ENCODE results near the gene CSGALNACT2.

The CSGALNACT2 gene

GRCh38 chr10:43125881-43126731 lies 12.1 kb upstream of the CSGALNACT2 start:
- Histone ChIP-seq H3K27me3 (ENCODE audit: insufficient read depth, low read length) (no peaks in the 10 kb centered on the region), H3K36me3 (ENCODE audit: insufficient read depth, low read length) (no peaks in the 10 kb centered on the region), H3K4me3 (ENCODE audit: low read depth, low read length) (no peak overlapping the region), H3K27ac (ENCODE audit: low read depth, low read length) (no peak overlapping the region), H3K4me1 (ENCODE audit: control insufficient read depth, insufficient read depth, low read length, unreplicated experiment) (peaks cover 13% of the 10 kb centered on the region), H3K79me2 (ENCODE audit: control insufficient read depth, insufficient read depth, low read length, unreplicated experiment) (no peaks in the 10 kb centered on the region), H2AFZ (ENCODE audit: low read length, unreplicated experiment) (no peak overlapping the region)

GRCh38 chr10:43126759-43127424 lies 11.4 kb upstream of the CSGALNACT2 start:
- no peak overlapping the region for H2AFZ ChIP-seq (ENCODE audit: low read length, unreplicated experiment)
- no peak overlapping the region for H3K27ac ChIP-seq (ENCODE audit: low read depth, low read length)
- H3K27me3 ChIP-seq (ENCODE audit: insufficient read depth, low read length), result no peaks in the 10 kb centered on the region
- H3K4me3 ChIP-seq (ENCODE audit: low read depth, low read length), result no peak overlapping the region
- no peaks in the 10 kb centered on the region for H3K36me3 ChIP-seq (ENCODE audit: insufficient read depth, low read length)
- H3K4me1 ChIP-seq (ENCODE audit: control insufficient read depth, insufficient read depth, low read length, unreplicated experiment), result peaks cover 12% of the 10 kb centered on the region
- no peaks in the 10 kb centered on the region for H3K79me2 ChIP-seq (ENCODE audit: control insufficient read depth, insufficient read depth, low read length, unreplicated experiment)

GRCh38 chr10:43127442-43127841 lies 10.8 kb upstream of the CSGALNACT2 start:
- Histone ChIP-seq H3K79me2 (ENCODE audit: control insufficient read depth, insufficient read depth, low read length, unreplicated experiment) (no peaks in the 10 kb centered on the region), H3K27me3 (ENCODE audit: insufficient read depth, low read length) (no peaks in the 10 kb centered on the region), H3K4me1 (ENCODE audit: control insufficient read depth, insufficient read depth, low read length, unreplicated experiment) (peaks cover 12% of the 10 kb centered on the region), H3K36me3 (ENCODE audit: insufficient read depth, low read length) (no peaks in the 10 kb centered on the region), H2AFZ (ENCODE audit: low read length, unreplicated experiment) (no peak overlapping the region), H3K27ac (ENCODE audit: low read depth, low read length) (no peak overlapping the region), H3K4me3 (ENCODE audit: low read depth, low read length) (no peak overlapping the region)

GRCh38 chr10:43128331-43128730 lies 9.9 kb upstream of the CSGALNACT2 start:
- Histone ChIP-seq H3K79me2 (ENCODE audit: control insufficient read depth, insufficient read depth, low read length, unreplicated experiment) (no peaks in the 10 kb centered on the region), H3K36me3 (ENCODE audit: insufficient read depth, low read length) (no peaks in the 10 kb centered on the region), H2AFZ (ENCODE audit: low read length, unreplicated experiment) (no peak overlapping the region), H3K4me3 (ENCODE audit: low read depth, low read length) (no peak overlapping the region), H3K4me1 (ENCODE audit: control insufficient read depth, insufficient read depth, low read length, unreplicated experiment) (peaks cover 12% of the 10 kb centered on the region), H3K27ac (ENCODE audit: low read depth, low read length) (no peak overlapping the region), H3K27me3 (ENCODE audit: insufficient read depth, low read length) (no peaks in the 10 kb centered on the region)

DNA sequence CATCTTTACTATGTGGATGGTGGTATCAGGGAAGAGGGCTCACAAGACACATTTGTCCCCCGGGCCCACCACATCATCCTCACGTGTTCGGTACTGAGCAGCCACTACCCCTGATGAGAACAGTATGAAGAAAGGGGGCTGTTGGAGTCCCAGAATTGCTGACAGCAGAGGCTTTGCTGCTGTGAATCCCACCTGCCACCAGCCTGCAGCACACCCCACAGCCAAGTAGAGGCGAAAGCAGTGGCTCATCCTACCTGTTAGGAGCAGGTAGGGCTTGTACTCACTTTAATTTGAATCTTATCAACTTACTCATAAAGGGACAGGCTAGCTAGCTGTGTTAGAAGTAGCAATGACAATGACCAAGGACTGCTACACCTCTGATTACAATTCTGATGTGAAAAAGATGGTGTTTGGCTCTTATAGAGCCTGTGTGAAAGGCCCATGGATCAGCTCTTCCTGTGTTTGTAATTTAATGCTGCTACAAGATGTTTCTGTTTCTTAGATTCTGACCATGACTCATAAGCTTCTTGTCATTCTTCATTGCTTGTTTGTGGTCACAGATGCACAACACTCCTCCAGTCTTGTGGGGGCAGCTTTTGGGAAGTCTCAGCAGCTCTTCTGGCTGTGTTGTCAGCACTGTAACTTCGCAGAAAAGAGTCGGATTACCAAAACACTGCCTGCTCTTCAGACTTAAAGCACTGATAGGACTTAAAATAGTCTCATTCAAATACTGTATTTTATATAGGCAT lies 9.1 kb upstream of the CSGALNACT2 start:
- Histone ChIP-seq H3K36me3 (ENCODE audit: insufficient read depth, low read length) (no peaks in the 10 kb centered on the region), H3K27ac (ENCODE audit: low read depth, low read length) (peak overlapping the region; percentile 62), H3K4me1 (ENCODE audit: control insufficient read depth, insufficient read depth, low read length, unreplicated experiment) (peaks cover 12% of the 10 kb centered on the region), H3K4me3 (ENCODE audit: low read depth, low read length) (no peak overlapping the region), H2AFZ (ENCODE audit: low read length, unreplicated experiment) (peak overlapping the region; percentile 79), H3K27me3 (ENCODE audit: insufficient read depth, low read length) (no peaks in the 10 kb centered on the region), H3K79me2 (ENCODE audit: control insufficient read depth, insufficient read depth, low read length, unreplicated experiment) (no peaks in the 10 kb centered on the region)

DNA sequence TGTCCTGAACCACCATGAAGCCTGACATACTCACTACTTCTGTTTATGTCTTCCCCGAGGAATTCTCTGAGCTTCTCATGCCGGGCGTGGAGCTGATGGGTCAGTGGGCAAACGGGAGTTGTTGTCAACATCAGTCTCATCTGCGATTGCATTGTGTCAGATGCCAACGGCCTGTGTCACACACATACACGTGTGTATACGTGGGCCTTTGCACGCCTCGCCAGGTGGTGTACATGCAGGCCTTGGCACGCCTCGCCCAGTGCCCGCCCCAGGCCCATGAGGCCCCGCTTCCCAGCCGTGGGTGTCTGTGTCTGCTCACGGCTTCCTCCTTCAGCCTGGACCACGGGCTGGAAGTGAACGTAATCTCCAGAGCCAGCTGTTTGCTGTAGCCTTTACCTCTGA lies 7.5 kb upstream of the CSGALNACT2 start:
- no peak overlapping the region for H2AFZ ChIP-seq (ENCODE audit: low read length, unreplicated experiment)
- no peaks in the 10 kb centered on the region for H3K27me3 ChIP-seq (ENCODE audit: insufficient read depth, low read length)

GRCh38 chr10:43131256-43131655 lies 7.0 kb upstream of the CSGALNACT2 start:
- no peaks in the 10 kb centered on the region for H3K27me3 ChIP-seq (ENCODE audit: insufficient read depth, low read length)

More for the DNA sequence above, 7.5 kb upstream of the CSGALNACT2 start:
- Histone ChIP-seq H3K4me1 (ENCODE audit: control insufficient read depth, insufficient read depth, low read length, unreplicated experiment) (peaks cover 12% of the 10 kb centered on the region), H3K36me3 (ENCODE audit: insufficient read depth, low read length) (no peaks in the 10 kb centered on the region), H3K79me2 (ENCODE audit: control insufficient read depth, insufficient read depth, low read length, unreplicated experiment) (peaks cover 2% of the 10 kb centered on the region), H3K4me3 (ENCODE audit: low read depth, low read length) (no peak overlapping the region), H3K27ac (ENCODE audit: low read depth, low read length) (no peak overlapping the region)

GRCh38 chr10:43131906-43132305 lies 6.3 kb upstream of the CSGALNACT2 start:
- H3K4me1 ChIP-seq (ENCODE audit: control insufficient read depth, insufficient read depth, low read length, unreplicated experiment), result peaks cover 17% of the 10 kb centered on the region
- H3K27me3 ChIP-seq (ENCODE audit: insufficient read depth, low read length), result no peaks in the 10 kb centered on the region
- H3K79me2 ChIP-seq (ENCODE audit: control insufficient read depth, insufficient read depth, low read length, unreplicated experiment), result peaks cover 13% of the 10 kb centered on the region
- no peak overlapping the region for H2AFZ ChIP-seq (ENCODE audit: low read length, unreplicated experiment)
- no peak overlapping the region for H3K4me3 ChIP-seq (ENCODE audit: low read depth, low read length)
- H3K36me3 ChIP-seq (ENCODE audit: insufficient read depth, low read length), result no peaks in the 10 kb centered on the region
- no peak overlapping the region for H3K27ac ChIP-seq (ENCODE audit: low read depth, low read length)

More at GRCh38 chr10:43131256-43131655, 7.0 kb upstream of the CSGALNACT2 start:
- Histone ChIP-seq H3K27ac (ENCODE audit: low read depth, low read length) (no peak overlapping the region), H3K4me1 (ENCODE audit: control insufficient read depth, insufficient read depth, low read length, unreplicated experiment) (peaks cover 12% of the 10 kb centered on the region), H3K36me3 (ENCODE audit: insufficient read depth, low read length) (no peaks in the 10 kb centered on the region), H3K79me2 (ENCODE audit: control insufficient read depth, insufficient read depth, low read length, unreplicated experiment) (peaks cover 7% of the 10 kb centered on the region), H2AFZ (ENCODE audit: low read length, unreplicated experiment) (no peak overlapping the region), H3K4me3 (ENCODE audit: low read depth, low read length) (no peak overlapping the region)

DNA sequence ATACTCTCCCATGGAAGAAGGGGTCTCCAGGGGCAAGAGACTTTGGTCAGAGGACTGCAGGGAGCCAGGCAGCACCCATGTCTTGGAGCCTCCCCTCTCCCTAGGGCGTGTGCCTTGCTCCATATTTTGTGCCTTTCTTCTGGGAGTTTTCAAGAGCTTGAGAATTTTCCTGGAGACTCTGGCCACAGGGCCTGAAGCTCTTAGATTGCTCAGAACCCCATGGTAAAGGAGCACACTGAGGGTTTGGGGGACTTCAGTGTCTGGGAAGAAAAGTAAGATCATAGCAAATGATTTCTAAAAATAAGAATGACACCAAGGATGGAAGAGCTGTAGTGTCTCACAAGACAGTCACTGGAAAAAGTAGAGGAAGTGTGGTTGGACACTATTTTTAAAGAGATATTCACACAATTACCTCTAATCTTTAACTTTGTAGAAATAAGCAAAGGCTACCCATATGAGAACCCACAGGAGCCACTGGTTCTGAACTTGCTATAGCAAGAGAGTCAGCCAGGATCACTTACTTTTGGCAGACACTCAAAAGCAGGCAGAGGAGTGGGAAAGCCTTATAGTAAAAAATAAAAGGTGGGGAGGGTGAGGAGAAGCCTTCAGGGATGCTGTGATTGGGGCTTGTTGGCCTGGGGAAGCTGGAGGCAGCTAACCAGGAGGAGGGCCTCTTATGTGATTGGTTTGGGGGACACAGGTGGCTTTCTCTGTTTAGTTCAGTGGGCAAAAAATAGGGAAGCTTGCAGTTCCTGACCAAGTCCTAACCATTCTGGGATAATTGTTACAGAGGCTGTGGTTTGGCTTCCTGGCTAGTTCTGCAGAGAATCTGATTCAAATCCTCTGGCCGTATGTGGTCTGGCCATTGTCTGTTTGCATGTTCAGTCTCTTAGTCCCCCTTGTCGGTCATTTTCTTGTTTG lies 5.1 kb upstream of the CSGALNACT2 start:
- H3K27ac ChIP-seq (ENCODE audit: low read depth, low read length), result no peak overlapping the region
- no peaks in the 10 kb centered on the region for H3K36me3 ChIP-seq (ENCODE audit: insufficient read depth, low read length)
- no peak overlapping the region for H2AFZ ChIP-seq (ENCODE audit: low read length, unreplicated experiment)
- H3K27me3 ChIP-seq (ENCODE audit: insufficient read depth, low read length), result no peaks in the 10 kb centered on the region
- no peak overlapping the region for H3K4me3 ChIP-seq (ENCODE audit: low read depth, low read length)
- peaks cover 20% of the 10 kb centered on the region for H3K79me2 ChIP-seq (ENCODE audit: control insufficient read depth, insufficient read depth, low read length, unreplicated experiment)
- H3K4me1 ChIP-seq (ENCODE audit: control insufficient read depth, insufficient read depth, low read length, unreplicated experiment), result peaks cover 17% of the 10 kb centered on the region

Data from ACC112 (cell line).